Activated naive CD4-positive, alpha-beta T cell treated with anti-CD3 and anti-CD28 coated beads, Interleukin-2, amount 50 U/mL, for 72 hours (primary cell): ENCODE results near the gene KLHL42. TPM values are rescaled to one million over a fixed set of nuclear protein-coding genes. Genes with fewer than 3 reads are reported as not detected.
A peak's percentile ranks its signal among the peaks of the same experiment; 100 is the strongest.

ENCODE experiments used
- ATAC-seq, 2 donors: fragments of 150-1000 bp; cut with Tn5 transposase; 2 replicates each; pipeline ENCODE4 v1.10.0; 2021; ENCODE audit warnings: mild to moderate bottlenecking in 2 of 2, moderate library complexity in 2 of 2
- DNase-seq, 2 donors: peaks; one replicate each; pipeline ENCODE4 v3.0.0; 2021 to 2022; ENCODE audit warnings: low spot score in 2 of 2
- H3K27ac Mint-ChIP-seq, 2 donors: one replicate each; pipeline ENCODE4 v1.8.0; 2022; ENCODE audit warnings: mild to moderate bottlenecking in 2 of 2, mixed read lengths in 2 of 2
- H3K36me3 Mint-ChIP-seq, 2 donors: one replicate each; pipeline ENCODE4 v1.8.0; 2022; ENCODE audit warnings: mixed read lengths in 2 of 2
- H3K9me3 Mint-ChIP-seq, 2 donors: one replicate each; pipeline ENCODE4 v1.8.0; 2022; ENCODE audit warnings: mixed read lengths in 2 of 2
- total RNA-seq, 2 donors: library from RNA; stranded (reverse); gene quantifications; one replicate each; pipeline ENCODE4 v1.2.3, GENCODE V29; 2022

The KLHL42 gene
- total RNA-seq, 2 donors from 2014 or later: 7.1 to 14.3 TPM

GRCh38 chr12:27801630-27802029 is 21.6 kb downstream of the KLHL42 start:
- no peak for DNase-seq
- H3K36me3 Mint-ChIP-seq: peaks cover 13 to 18% of the 10 kb centered on the region in 2 donors
- H3K27ac Mint-ChIP-seq: peak overlapping the region; percentile 72 to 99
- ATAC-seq: peak; percentile 15 to 52
- H3K9me3 Mint-ChIP-seq: no peaks in the 10 kb centered on the region

GRCh38 chr12:27802511-27802910 is 22.5 kb downstream of the KLHL42 start:
- ATAC-seq (peak; percentile 69 to 82), DNase-seq (no peak)
- peaks cover 4 to 13% of the 10 kb centered on the region in 2 donors for H3K36me3 Mint-ChIP-seq
- peak overlapping the region; percentile 72 to 99 for H3K27ac Mint-ChIP-seq
- no peaks in the 10 kb centered on the region for H3K9me3 Mint-ChIP-seq

- Mint-ChIP-seq H3K27ac (peak overlapping the region in 1 of 2 donors; percentile 86), H3K36me3 (peaks cover 0 to 9% of the 10 kb centered on the region in 2 donors), H3K9me3 (peaks cover 3% of the 10 kb centered on the region in 2 donors)
- ATAC-seq (no peak), DNase-seq (no peak)
Measured at GRCh38 chr12:27802936-27803335, 22.9 kb downstream of the KLHL42 start.

GRCh38 chr12:27805238-27805637 is 25.2 kb downstream of the KLHL42 start:
- DNase-seq: no peak
- peaks cover 3 to 5% of the 10 kb centered on the region in 2 donors for H3K9me3 Mint-ChIP-seq
- peaks cover 0 to 9% of the 10 kb centered on the region in 2 donors for H3K36me3 Mint-ChIP-seq
- ATAC-seq: no peak
- H3K27ac Mint-ChIP-seq: no peak overlapping the region

- H3K36me3 Mint-ChIP-seq: peaks cover 0 to 3% of the 10 kb centered on the region in 2 donors
- no peak for ATAC-seq
- H3K27ac Mint-ChIP-seq: no peak overlapping the region
- DNase-seq: no peak
- H3K9me3 Mint-ChIP-seq: peaks cover 3 to 5% of the 10 kb centered on the region in 2 donors
Measured at GRCh38 chr12:27806259-27806658, 26.2 kb downstream of the KLHL42 start.

- H3K27ac Mint-ChIP-seq: no peak overlapping the region
Measured at GRCh38 chr12:27807063-27807703, 27.1 kb downstream of the KLHL42 start.

GRCh38 chr12:27808841-27809240 is 28.8 kb downstream of the KLHL42 start:
- ATAC-seq: no peak
- Mint-ChIP-seq H3K36me3 (no peaks in the 10 kb centered on the region), H3K27ac (no peak overlapping the region), H3K9me3 (peaks cover 3 to 9% of the 10 kb centered on the region in 2 donors)
- no peak for DNase-seq

More at GRCh38 chr12:27807063-27807703, 27.1 kb downstream of the KLHL42 start:
- no peak for DNase-seq
- H3K9me3 Mint-ChIP-seq: peaks cover 3 to 5% of the 10 kb centered on the region in 2 donors
- no peaks in the 10 kb centered on the region for H3K36me3 Mint-ChIP-seq
- ATAC-seq: peak; percentile 8 to 30

GRCh38 chr12:27810756-27811155 is 30.7 kb downstream of the KLHL42 start:
- ATAC-seq: no peak
- peaks cover 3 to 9% of the 10 kb centered on the region in 2 donors for H3K9me3 Mint-ChIP-seq
- no peak overlapping the region for H3K27ac Mint-ChIP-seq
- no peak for DNase-seq
- H3K36me3 Mint-ChIP-seq: no peaks in the 10 kb centered on the region

- no peaks in the 10 kb centered on the region for H3K36me3 Mint-ChIP-seq
- peaks cover 3 to 9% of the 10 kb centered on the region in 2 donors for H3K9me3 Mint-ChIP-seq
- ATAC-seq (no peak), DNase-seq (no peak)
- H3K27ac Mint-ChIP-seq: no peak overlapping the region
Measured at GRCh38 chr12:27812502-27812901, 32.5 kb downstream of the KLHL42 start.

GRCh38 chr12:27814411-27814810 is 34.4 kb downstream of the KLHL42 start:
- no peak for DNase-seq
- Mint-ChIP-seq H3K36me3 (no peaks in the 10 kb centered on the region), H3K9me3 (peaks cover 0 to 4% of the 10 kb centered on the region in 2 donors), H3K27ac (no peak overlapping the region)
- ATAC-seq: peak; percentile 20 to 48

- no peak for DNase-seq
- ATAC-seq: no peak
- Mint-ChIP-seq H3K27ac (peak overlapping the region in 1 of 2 donors; percentile 81), H3K9me3 (peaks cover 0 to 4% of the 10 kb centered on the region in 2 donors), H3K36me3 (no peaks in the 10 kb centered on the region)
Measured at GRCh38 chr12:27814851-27815591, 35.0 kb downstream of the KLHL42 start.

GRCh38 chr12:27817766-27818165 is 37.7 kb downstream of the KLHL42 start:
- no peaks in the 10 kb centered on the region for H3K9me3 Mint-ChIP-seq
- ATAC-seq (no peak), DNase-seq (no peak)
- no peaks in the 10 kb centered on the region for H3K36me3 Mint-ChIP-seq
- no peak overlapping the region for H3K27ac Mint-ChIP-seq

GRCh38 chr12:27818401-27818918 is 38.4 kb downstream of the KLHL42 start:
- Mint-ChIP-seq H3K27ac (no peak overlapping the region), H3K36me3 (no peaks in the 10 kb centered on the region), H3K9me3 (no peaks in the 10 kb centered on the region)
- no peak for DNase-seq
- ATAC-seq: no peak

- H3K9me3 Mint-ChIP-seq: no peaks in the 10 kb centered on the region
- no peak for ATAC-seq
- no peak overlapping the region for H3K27ac Mint-ChIP-seq
- no peak for DNase-seq
- no peaks in the 10 kb centered on the region for H3K36me3 Mint-ChIP-seq
Measured at GRCh38 chr12:27820564-27820963, 40.5 kb downstream of the KLHL42 start.

GRCh38 chr12:27821259-27821973 is 41.4 kb downstream of the KLHL42 start:
- peak overlapping the region in 1 of 2 donors; percentile 98 for H3K27ac Mint-ChIP-seq
- no peaks in the 10 kb centered on the region for H3K36me3 Mint-ChIP-seq
- ATAC-seq: no peak
- DNase-seq: peak in 1 of 2 donors; percentile 69
- H3K9me3 Mint-ChIP-seq: no peaks in the 10 kb centered on the region

GRCh38 chr12:27822076-27822712 is 42.2 kb downstream of the KLHL42 start:
- peak overlapping the region; percentile 71 to 98 for H3K27ac Mint-ChIP-seq
- DNase-seq: peak; percentile 69 to 71
- no peaks in the 10 kb centered on the region for H3K9me3 Mint-ChIP-seq
- ATAC-seq: peak; percentile 86 to 95
- no peaks in the 10 kb centered on the region for H3K36me3 Mint-ChIP-seq
